Activated CD4-positive, alpha-beta T cell treated with anti-CD3 and anti-CD28 coated beads, Interleukin-2, amount 50 U/mL, for 48 hours (primary cell): ENCODE measurements around the gene SERPINA5.

Source experiments
- DNase-seq, 2 experiments: peaks; one replicate each; pipeline ENCODE4 v3.0.0-alpha.2; 2020

Gene SERPINA5, protein sequence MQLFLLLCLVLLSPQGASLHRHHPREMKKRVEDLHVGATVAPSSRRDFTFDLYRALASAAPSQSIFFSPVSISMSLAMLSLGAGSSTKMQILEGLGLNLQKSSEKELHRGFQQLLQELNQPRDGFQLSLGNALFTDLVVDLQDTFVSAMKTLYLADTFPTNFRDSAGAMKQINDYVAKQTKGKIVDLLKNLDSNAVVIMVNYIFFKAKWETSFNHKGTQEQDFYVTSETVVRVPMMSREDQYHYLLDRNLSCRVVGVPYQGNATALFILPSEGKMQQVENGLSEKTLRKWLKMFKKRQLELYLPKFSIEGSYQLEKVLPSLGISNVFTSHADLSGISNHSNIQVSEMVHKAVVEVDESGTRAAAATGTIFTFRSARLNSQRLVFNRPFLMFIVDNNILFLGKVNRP

DNA sequence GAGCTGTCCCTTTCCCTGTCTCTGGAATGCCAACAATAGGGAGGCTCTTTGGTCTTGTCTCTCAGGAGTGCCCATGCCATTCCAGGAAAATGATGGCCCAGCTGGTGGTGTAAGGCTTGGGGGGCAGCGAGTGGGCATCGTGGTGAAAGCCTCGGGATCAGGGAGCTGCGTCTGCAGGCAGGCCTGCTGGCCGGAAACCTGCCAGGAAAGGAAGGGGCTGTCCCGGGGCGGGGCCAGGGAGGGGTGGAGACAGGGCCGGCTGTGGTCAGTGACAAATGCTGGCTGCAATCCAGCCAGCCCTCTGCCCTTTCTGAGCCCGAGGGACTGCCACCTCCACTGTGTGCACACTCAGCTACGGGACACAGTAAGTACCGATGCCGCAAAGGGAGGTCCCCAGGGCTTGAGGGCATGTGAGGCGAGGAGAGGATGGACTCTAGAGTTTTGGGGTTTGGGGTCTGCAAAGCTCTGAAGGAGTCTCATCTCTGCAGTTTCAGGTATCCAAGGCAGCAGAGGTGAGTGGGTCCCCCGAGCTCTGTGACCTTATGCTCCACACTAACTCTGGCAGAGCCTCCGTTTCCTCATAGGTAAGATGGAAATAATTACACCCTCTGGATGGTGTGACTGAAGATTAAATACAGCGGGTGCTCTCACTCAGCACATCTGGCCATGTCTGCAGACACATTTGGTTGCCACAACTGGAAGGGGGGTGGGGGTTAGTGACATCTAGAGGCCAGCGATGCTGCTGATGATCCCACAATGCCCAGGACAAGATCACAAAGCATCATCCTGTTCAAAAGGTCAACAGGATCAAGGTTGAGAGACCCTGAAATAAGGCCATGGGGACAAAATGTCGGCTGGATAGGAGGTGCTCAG is at the start of gene SERPINA5:
TSS of gene SERPINA5 (plus strand) at position 300 of the 873 bp plus-strand sequence. CDS start 5,937 bp downstream, outside the sequence.
- DNase-seq = no peak

DNA sequence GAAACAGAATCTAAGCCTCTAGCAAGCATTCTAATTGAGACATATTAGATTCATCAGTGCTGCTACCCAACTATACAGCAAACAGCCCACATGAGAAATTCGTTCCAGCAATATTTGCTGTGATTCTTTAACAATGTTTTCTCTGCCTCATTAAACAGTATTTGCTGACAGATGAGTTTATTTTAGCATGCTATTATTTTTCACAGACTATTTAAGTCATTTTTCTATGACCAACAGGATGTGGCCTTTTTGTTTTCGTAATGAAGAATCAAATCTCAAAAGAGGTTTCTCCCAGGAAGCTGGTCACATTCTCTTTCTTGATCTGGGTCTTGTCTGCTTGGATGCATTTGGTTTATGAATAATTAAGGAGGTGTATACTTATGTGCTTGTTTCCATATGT is 48.8 kb upstream of the SERPINA5 start:
- DNase-seq = no peak

DNA sequence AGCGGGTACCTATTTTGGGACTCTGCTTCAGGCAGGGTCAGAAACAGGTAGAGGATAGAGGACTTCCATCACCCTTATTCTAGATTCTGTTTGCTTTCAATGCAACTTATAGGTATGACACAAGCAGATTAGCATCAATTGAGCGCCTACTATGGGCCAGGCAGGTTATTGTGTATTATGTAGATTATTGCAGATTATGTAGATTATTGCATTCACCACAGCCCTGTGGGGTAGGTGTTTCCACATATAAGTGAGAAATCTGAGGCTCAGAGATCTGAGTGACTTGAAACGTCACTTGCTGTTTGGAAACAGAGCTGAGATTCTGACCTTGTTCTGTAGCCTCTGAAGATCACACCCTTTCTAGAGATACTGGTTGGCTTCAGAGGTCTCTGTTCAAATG is 45.7 kb upstream of the SERPINA5 start:
- no peak for DNase-seq

DNA sequence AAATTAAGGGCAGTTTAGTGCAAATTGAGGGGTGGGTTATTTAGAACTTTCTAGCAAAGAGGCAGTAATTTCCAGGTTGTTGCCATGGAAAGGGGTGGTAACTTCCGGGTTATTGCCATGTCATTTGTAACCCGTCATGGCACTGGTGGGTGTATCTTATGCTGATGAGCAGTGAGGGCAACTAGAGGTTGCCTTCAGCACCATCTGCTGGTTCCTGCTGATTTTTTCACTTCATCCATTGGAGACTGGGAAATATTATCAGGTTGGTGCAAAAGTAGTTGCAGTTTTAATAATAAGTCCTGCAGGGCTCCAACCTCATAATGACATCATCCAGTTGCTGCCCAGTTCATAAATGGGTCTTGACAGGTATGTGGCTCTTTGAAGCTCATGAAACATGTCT is 44.4 kb upstream of the SERPINA5 start:
- DNase-seq = no peak

DNA sequence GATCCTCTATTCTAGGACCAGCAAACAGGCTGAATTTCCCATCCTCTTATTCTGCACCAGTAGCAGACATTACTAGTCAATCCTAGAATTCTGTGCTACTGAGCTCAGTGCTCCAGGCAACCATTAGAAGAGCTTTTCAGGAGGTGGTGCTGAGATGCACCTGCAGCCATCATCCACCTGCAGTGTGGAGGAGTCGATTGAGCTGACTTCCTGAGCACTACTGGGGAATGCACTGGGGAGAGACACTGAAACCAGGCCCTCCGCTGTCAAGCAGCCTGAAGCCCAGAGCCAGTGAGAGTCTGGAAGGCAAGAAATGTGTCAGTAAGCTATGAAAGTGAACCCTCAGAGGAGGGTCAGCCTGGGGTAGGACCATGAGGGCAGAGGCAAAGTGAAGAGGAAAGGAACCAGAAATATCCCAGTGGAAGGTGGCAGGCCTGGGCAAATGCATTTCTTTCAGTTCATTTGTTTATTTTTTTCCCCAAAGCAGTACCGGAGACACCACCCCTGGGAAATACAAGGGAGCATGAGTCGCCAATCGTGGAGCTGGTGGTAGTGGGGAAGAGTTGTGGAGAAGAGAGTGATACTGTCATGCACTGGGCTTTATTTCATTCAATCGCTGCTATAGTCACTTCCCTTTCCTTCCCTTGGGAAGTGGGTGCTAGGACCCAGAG is 43.0 kb upstream of the SERPINA5 start:
- DNase-seq = no peak

DNA sequence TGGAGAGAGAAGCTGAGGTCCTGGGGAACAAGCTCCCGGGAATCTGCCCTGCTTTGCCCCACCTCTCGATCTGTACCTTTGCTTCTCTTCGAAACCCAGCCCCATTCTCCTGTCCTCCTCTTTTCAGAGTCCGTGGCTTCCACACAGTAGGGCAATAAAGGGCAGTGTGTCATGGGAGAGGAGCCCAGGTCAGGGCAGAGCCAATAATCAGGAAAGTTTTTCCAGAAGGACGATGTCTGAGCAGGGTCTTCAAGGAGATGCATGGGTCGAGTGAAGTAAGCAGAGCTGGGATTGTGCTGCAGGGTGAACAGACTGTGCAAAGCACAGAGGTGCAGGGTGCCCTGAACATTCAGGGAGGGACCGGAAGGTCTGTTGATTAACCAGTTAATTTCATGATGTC is 42.0 kb upstream of the SERPINA5 start:
- no peak for DNase-seq

DNA sequence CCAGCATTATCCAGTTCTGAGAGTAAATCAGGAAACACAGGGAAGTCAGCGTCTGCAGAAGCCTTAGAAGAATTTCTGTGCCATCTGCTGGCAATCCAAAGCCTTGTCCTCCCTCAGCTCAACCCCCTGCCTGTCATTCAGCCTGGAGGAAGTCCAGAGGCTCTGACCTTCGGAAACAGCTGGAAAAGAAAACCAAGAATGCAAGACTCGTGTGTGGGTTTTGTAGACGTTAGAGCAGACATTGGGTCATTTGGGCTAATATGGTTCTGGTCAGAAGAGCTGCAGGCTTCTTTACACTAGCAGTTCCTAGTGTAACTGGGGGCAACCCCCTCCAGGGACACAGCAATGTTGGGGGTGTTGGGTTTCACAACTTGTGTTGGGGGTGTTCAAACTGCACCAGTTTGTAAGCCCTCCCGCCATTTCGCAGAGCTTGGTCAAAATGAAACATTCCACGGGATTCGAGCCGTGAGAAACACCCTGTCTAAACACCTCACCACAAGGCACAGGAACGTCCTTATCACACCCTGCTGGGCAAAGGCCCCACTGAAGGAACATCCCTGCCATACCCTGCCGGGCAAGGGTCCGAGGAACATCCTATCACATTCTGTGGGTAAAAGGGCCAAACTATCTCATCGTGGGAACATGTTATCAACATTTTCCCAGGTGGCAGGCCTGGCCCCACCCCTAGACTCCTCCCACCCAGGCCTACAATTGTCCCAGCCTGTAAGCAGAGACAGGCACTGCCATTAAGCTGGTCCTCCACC is 41.0 kb upstream of the SERPINA5 start:
- no peak for DNase-seq

DNA sequence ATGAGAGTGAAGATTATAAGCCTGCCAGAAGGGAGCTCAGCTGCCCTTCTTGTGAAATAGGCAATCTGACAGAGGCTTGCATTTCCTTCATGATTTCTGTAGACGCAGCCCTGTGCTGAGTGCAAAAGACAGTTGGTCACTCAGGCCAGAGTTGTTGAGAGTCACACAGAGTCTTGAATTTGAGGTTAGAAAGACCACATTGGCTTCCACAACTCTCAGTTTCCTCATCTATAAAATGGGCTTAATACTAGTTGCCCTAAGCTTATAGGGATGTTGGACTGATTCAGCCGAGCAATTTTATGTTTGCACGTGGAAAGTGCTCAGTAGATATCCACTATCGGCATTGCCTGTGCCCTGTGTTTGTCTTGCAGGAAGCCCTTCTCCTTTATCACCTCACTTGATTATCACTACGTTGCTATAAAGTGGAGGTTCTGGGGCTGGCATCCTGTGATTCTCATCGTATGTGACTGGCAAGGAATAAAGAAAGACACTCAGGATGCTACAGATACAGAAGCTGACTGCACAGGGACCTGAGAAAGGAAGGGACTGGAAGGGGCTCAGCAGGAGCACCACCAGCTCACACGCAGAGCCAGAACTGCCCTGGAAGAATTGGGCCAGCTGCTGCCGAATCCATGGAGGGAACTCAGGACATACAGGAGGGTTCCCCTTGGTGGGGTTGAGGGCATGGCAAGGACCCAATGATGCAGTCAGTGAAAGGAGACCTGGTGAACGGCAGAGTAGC is 39.8 kb upstream of the SERPINA5 start:
- no peak for DNase-seq

DNA sequence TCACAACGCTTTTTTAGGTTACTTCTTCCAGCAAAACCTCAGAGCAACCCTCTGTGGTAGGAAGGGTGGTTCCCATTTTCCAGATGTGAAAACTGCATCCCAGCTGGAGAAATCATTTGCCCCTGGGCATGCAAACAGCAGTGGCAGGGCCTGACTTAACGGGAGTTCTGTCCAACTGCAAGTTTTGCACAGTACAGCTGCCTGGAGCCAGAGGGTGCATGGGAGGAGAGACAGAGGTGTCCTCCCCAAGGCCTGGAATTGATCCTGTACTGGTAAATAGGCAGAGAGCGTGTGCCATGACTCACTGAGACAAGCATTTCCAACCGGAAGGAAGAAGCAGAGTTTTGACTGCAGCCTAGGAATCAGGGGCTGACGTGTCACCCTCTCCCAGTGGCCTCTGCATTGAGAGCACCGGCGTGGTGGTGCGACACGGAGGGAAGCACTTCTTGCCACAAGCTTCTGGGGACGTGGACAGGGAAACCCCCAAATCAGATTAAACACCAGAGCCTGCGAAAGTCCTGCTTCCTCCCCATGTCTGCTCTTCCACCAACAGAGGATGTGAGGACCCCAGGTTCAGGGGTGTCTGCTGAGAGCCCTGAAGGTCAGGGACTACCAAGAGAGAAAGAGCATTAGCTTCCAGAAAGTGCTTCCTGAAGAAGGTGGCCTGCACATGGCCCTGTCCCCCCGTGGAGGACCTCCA is 39.0 kb upstream of the SERPINA5 start:
- DNase-seq = no peak

DNA sequence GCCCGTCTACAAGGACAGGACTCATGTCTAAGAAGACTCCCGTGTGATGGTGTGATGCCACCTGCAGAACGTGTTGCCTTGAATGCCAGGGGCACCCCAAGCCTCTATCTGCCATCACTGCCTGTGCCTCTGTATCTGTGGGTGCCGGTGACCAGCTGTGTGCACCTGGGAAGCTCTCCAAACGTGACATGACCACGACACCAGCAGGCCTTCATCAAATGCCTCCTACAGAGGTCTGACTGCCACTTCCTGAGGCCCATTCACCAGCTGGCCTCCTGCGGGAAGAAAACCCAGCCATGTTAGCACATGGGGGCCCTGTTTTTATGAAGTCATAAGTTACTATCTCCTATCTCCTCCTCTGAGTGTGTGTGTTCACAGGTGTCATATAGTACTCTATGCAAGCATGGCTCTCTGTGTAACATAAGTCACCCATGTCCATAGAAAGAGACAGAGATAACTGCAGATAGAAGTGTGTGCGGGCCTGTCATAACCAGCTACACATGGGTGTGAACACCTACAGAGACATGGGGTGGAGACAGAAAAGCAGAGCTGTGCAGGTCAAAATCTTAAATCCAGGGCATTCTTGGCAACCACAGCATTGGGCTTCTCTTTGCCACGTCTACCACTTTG is 38.3 kb upstream of the SERPINA5 start:
- DNase-seq = no peak

DNA sequence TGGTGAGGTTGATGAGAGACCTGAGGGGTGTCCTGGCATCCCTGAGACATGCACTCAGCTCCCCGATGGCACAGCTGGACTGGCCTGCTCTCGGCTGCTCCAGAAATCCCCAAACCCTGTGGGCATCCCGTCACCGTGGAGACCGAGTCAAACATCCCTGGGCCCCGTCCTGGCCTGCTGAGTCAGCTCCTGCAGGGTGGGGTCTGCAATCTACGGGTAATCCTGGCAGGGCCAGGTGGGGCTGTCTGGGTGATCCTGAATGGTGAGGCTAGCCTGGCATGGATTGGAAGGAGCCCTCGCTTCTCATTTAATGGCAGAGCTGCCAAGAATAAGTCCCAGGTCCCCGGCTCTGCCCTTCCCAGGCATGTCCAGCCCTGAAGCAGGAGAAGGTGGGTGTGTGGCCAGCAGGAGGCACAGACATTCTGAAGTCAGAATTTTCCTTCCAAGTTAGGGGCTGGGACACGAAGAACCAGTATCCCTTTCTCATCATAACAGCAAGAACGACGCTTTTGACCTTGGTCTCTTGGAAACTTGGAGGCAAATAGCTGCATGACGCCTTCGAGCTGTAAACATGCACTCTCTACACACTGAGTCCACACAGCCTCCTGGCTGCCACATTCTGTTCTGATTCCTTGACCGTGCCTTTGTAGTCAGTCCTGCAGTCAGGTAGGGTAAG is 37.6 kb upstream of the SERPINA5 start:
- no peak for DNase-seq

DNA sequence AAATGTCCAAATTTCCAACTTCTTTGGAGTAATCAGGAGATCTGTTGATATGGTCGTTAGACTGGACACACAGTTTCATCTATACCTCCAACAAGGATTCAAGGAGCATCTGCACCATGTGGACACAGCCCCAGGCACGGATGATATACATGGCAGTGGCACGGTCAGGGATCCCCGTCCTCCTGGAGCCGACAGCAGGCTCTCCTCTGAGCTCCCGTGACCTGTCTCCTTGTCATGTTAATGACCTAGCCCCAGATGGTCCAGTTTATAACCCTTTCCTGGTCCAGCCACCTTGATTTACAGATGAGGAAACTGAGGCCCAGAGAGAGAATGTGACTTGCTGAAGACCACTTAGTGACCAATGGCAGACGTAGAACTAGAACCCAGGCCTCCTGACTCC is 36.5 kb upstream of the SERPINA5 start:
- DNase-seq = no peak

DNA sequence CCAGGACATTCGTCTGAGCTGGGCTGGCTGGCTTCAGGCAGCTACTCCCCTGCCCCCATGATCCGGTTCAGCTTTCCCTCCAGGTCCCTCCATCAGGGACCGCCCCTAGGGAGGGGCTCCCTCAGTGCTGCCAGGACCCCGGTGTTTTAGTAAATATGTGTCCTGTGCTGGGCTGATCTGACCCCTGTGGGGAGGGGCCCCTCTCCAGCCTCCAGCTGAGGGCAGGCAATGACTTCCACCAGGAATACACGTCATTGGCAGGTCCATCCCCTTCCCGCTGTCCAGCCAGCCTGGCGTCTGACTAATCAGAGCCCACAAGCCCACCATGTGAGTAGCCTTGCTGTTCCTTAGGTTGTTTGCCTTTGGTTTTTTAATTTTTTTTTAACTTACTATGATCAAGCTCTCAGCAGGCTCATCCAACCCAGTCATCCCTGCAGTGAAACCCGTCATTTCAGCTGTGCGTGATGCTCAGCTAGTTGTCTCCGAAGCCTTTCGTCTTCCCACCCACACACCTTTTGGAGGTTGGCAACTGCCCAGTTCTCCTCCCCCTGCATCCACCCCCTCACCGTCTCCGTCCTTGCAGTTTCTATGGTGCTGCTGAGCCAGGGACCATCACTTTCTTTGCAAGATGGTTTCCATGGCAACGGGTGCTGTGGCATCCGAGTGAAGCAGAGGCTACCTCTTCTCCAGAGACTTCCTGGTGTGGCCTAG is 35.9 kb upstream of the SERPINA5 start:
- DNase-seq = no peak

DNA sequence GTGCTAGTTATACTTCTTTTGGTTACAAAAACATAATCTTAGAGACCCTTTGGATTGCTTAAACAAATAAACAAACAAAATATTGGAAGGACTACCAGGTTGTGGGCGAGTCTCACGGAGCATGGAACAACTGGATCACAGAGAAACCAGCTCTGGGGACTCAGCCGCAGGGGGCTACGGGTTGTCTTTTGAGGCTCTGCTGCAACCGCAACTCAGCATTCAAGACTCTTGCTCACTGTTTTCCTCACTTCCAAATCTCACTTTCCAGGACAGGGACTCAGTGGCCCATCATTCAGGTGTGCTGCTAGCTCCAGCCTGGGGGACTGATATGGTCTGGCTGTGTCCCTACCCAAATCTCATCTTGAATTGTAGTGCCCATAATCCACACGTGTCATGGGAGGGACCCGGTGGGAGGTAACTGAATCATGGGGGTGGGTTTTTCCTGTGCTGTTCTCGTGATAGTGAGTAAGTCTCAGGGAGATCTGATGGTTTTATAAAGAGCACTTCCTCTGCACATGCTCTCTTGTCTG is 34.0 kb upstream of the SERPINA5 start:
- DNase-seq = no peak

DNA sequence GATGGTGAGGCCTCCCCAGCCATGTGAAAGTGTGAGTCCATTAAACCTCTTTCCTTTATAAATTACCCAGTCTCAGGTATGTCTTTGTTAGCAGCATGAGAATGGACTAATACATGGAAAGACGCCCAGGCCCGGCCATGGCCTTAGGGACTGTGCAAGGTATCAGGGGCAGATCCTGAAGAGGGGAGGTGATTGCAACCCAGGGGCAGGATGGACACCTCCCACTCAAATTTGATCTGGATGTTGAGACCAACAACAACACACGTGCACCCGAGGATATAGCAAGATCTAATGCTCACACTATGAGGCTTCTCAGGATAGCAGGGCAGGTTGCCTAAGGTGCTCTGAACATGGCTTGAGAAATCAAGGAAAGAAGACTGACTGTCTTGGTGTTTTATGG is 33.5 kb upstream of the SERPINA5 start:
- DNase-seq = no peak

DNA sequence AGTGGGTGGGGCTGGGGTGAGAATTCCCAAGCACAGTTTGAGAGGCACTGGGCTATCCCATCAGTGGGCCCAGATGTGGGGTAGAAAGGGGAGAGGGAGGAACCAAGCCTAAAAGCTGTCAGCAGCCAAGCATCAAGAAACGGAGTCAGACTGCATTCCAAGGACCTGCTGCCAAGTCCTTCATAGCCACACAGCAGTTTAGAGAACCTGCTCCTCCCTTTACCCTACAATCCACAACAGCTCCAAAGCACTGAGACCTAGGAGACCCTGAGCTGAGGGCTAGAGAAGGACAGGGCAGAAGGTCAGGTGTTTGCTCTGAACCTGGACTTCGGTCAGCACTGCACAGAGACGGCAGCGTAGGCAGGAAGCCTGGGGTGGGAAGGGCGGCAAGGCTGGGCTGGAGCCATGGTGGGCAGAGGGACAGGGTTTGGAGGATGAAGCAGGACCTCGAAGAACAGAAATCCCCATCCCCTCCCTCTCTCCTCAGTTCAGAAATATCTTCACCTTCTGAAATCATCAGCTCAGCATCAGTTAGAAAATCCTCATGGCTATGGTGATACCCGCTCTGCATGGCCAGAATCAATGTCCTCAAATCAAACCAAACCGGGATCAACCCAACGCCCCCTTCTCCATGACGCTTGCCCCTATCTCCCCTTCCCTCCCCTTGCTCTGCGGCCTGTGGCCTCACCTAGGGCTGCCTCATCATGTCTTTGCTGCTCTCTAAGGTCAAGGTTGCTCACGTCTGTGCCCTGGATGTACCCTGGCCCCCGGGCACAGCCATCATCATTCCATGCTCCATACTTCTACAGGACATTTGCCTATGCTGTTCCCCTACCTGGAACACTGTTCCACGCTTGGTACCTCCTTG is 32.9 kb upstream of the SERPINA5 start:
- no peak for DNase-seq

DNA sequence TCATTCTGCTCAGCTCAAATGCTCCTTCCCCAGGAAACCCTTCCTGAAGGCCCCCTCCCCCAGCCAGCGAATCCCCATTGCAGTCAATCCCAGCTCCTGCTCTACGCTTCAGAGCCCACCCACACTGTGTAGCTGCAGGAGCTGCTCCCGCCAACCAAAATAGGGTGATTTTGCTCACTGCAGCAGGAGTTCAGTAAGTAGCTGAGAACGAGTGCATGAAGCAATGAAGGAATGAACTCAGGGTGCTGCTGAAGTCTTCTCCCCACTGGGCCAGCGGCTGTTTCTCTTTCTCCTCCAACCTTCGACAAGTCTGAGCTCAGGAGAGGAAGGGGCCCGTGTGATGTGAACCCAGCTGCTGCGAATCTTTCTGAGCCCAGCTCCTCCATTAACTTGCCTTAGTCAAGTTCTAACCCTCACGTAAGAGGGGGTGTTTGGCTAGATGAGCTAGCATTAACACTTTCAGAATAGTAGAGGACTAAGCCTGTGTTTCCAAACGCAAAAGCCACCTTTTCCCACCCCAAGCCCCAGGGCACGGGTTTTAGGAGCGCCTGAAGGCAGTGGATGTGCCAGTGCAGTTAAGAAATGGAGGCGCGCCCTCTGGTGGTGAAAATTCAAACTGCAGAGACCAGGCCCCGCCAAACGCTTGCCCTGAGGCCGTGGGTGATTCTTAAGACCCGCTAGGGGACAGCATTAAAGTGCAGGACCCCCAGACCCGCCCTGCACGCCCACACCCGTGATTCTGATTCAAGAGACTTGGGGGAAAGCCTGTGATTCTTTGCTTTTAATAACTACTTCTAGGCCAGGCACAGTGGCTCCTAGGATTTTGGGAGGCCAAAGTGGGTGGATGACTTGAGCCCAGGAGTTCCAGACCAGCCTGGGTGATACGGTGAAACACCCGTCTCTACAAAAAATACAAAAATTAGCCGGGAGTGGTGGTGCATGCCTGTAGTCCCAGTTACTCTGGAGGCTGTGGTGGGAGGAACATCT is 31.9 kb upstream of the SERPINA5 start:
- DNase-seq = peak; percentile 73 to 77
